ENCODE data around the gene TRAF2. TPM values are rescaled to one million over a fixed set of nuclear protein-coding genes. Genes with fewer than 3 reads are reported as not detected.
A peak's percentile ranks its signal among the peaks of the same experiment; 100 is the strongest.

The TRAF2 gene
- total and polyA plus RNA-seq, 2 of the 13 experiments (the other 11 are each of a cell fraction or from before 2014, with no cell fraction given): 12.4 to 13.6 TPM

GRCh38 chr9:136847826-136848392 is 38.4 kb upstream of the TRAF2 start (continued):
- TF ChIP-seq HNF4G (IDR thresholded peaks at IDR 0.05; ENCODE audit: borderline replicate concordance, low read depth, low read length) (no peak), HNF4G (CRISPR knock-in tag; IDR thresholded peaks at IDR 0.05; ENCODE audit: borderline replicate concordance, low read depth) (0 out of 2 replicates have a peak, but pooled peaks have one; percentile 70), HNRNPL (IDR thresholded peaks at IDR 0.05; ENCODE audit: low read depth, low read length) (0 out of 2 replicates have a peak, but pooled peaks have one; percentile 16), POGK (CRISPR knock-in tag; conservative IDR thresholded peaks at IDR 0.05) (peak; percentile 79), MAZ (IDR thresholded peaks at IDR 0.05; ENCODE audit: borderline replicate concordance, low read depth, low read length) (no peak), MAZ (CRISPR knock-in tag; IDR thresholded peaks at IDR 0.05; ENCODE audit: low read depth) (0 out of 2 replicates have a peak, but pooled peaks have one; percentile 45), TP53 (CRISPR knock-in tag; conservative IDR thresholded peaks at IDR 0.05) (no peak), ZNF788 (CRISPR knock-in tag; IDR thresholded peaks at IDR 0.05; ENCODE audit: borderline replicate concordance) (0 out of 2 replicates have a peak, but pooled peaks have one; percentile 57), KLF12 (CRISPR knock-in tag; IDR thresholded peaks at IDR 0.05; ENCODE audit: borderline replicate concordance) (no peak), ASH2L (IDR thresholded peaks at IDR 0.05; ENCODE audit: insufficient read length, low read depth, low read length) (peak; percentile 18), ZXDC (CRISPR knock-in tag; IDR thresholded peaks at IDR 0.05) (0 out of 2 replicates have a peak, but pooled peaks have one; percentile 7), JDP2 (CRISPR knock-in tag; IDR thresholded peaks at IDR 0.05; ENCODE audit: borderline replicate concordance) (peak; percentile 45; the same call in 1 of the 2 replicates), DMTF1 (CRISPR knock-in tag; IDR thresholded peaks at IDR 0.05) (peak; percentile 76; the same call in 1 of the 2 replicates), TSC22D2 (CRISPR knock-in tag; IDR thresholded peaks at IDR 0.05; ENCODE audit: borderline replicate concordance) (0 out of 2 replicates have a peak, but pooled peaks have one; percentile 61), ZSCAN25 (CRISPR knock-in tag; IDR thresholded peaks at IDR 0.05) (peak; percentile 80; the same call in 1 of the 2 replicates), POLR2A (IDR thresholded peaks at IDR 0.05; ENCODE audit: insufficient read depth in 1 of 2, low read depth in 2 of 2, low read length in 2 of 2) (peak in 1 of 2 experiments; percentile 52; a peak in 1 of 4 replicates), NFIB (CRISPR knock-in tag; IDR thresholded peaks at IDR 0.05; ENCODE audit: borderline replicate concordance) (no peak), ZC3H4 (CRISPR knock-in tag; IDR thresholded peaks at IDR 0.05; ENCODE audit: borderline replicate concordance) (peak; percentile 87; the same call in 1 of the 2 replicates), THAP9 (CRISPR knock-in tag; IDR thresholded peaks at IDR 0.05; ENCODE audit: borderline replicate concordance) (peak; percentile 83)
